ENCODE measurements around the gene RTEL1. TPM values are rescaled to one million over a fixed set of nuclear protein-coding genes. Genes with fewer than 3 reads are reported as not detected.
"Not testable (repeated sequence)": the region's sequence is repeated elsewhere in the genome, so short reads cannot be mapped to it uniquely, and the experiment has no call there.

The RTEL1 gene
- polyA plus RNA-seq, 1 of the 3 experiments (the other 2 are of a cell fraction): 9.9 TPM

- ChIA-PET POLR2A (interaction anchor here (0.6 kb wide), 1 partner anchor 63 kb away, joined by 3 read pairs; no protein-coding TSS in a partner anchor), CTCF (interaction anchor here (1.2 to 1.5 kb wide), 2 partner anchors 172 to 305 kb away, joined by 3 to 4 read pairs; no protein-coding TSS in a partner anchor)
- no peaks in the 10 kb centered on the region for H3K9me3 ChIP-seq
- no peaks in the 10 kb centered on the region for H3F3A ChIP-seq (replicated peaks; ENCODE audit: insufficient read depth)
- no peaks in the 10 kb centered on the region for H3K4me1 ChIP-seq (ENCODE audit: control insufficient read depth in 1 of 2, insufficient read depth in 2 of 2, low read depth in 1 of 2, low read length in 1 of 2)
- no peak for DNase-seq
- H3K9me2 ChIP-seq: no peaks in the 10 kb centered on the region
- H4K20me1 ChIP-seq (ENCODE audit: insufficient read depth): no peaks in the 10 kb centered on the region
- no peak overlapping the region for H3K27ac ChIP-seq (ENCODE audit: low read depth in 2 of 2, low read length in 1 of 2)
- no peak overlapping the region for H3K9ac ChIP-seq
- no peaks in the 10 kb centered on the region for H3K27me3 ChIP-seq (ENCODE audit: insufficient read depth)
- TF ChIP-seq RFX5 (IDR thresholded peaks at IDR 0.05; ENCODE audit: low read length) (no peak), USF2 (IDR thresholded peaks at IDR 0.05; ENCODE audit: borderline replicate concordance, low read depth, low read length) (no peak), IRF3 (IDR thresholded peaks at IDR 0.05; ENCODE audit: low read depth, low read length) (no peak), FOXJ3 (CRISPR knock-in tag; IDR thresholded peaks at IDR 0.05) (no peak), NFIC (IDR thresholded peaks at IDR 0.05; ENCODE audit: borderline replicate concordance) (no peak), REST (IDR thresholded peaks at IDR 0.05; ENCODE audit: low read depth, low read length) (no peak), ZBTB33 (IDR thresholded peaks at IDR 0.05; ENCODE audit: borderline replicate concordance, low read depth) (no peak), SIN3A (IDR thresholded peaks at IDR 0.05; ENCODE audit: borderline replicate concordance, low read depth, low read length) (no peak), RAD21 (IDR thresholded peaks at IDR 0.05; ENCODE audit: low read length) (no peak), GABPA (IDR thresholded peaks at IDR 0.05; ENCODE audit: low read depth) (no peak)
- peaks cover 0 to 37% of the 10 kb centered on the region in 2 experiments for H3K36me3 ChIP-seq (replicated peaks in 1 of 2; ENCODE audit: control insufficient read depth in 1 of 2, insufficient read depth in 2 of 2, low read length in 1 of 2)
- H3K79me2 ChIP-seq (ENCODE audit: insufficient read depth): 0 out of 2 replicates have a peak, but pooled peaks cover 4% of the 10 kb centered on the region
- no peak overlapping the region for H3K4me3 ChIP-seq (ENCODE audit: low read depth in 2 of 2, low read length in 1 of 2)
- no peak overlapping the region for H3K4me2 ChIP-seq
- no peak overlapping the region for H2AFZ ChIP-seq (ENCODE audit: low read depth)
- 87% methylated on average over 10 of the region's 11 CpGs for WGBS (ENCODE audit: low lambda C conversion rate)
Measured at GRCh38 chr20:63668351-63668750, 10.2 kb downstream of the RTEL1 start.

GRCh38 chr20:63671695-63672094 is 13.6 kb downstream of the RTEL1 start:
- H3K4me2 ChIP-seq; H3K79me2 ChIP-seq (ENCODE audit: insufficient read depth); H3K4me1 ChIP-seq (ENCODE audit: control insufficient read depth in 1 of 2, insufficient read depth in 2 of 2, low read depth in 1 of 2, low read length in 1 of 2); CTCF ChIA-PET; H3K9me2 ChIP-seq; H3K27me3 ChIP-seq (ENCODE audit: insufficient read depth); H4K20me1 ChIP-seq (ENCODE audit: insufficient read depth); H3K9ac ChIP-seq; H2AFZ ChIP-seq (ENCODE audit: low read depth); H3F3A ChIP-seq (replicated peaks; ENCODE audit: insufficient read depth); DNase-seq; H3K27ac ChIP-seq (ENCODE audit: low read depth in 2 of 2, low read length in 1 of 2); H3K9me3 ChIP-seq; H3K4me3 ChIP-seq (ENCODE audit: low read depth in 2 of 2, low read length in 1 of 2): not testable (repeated sequence)
- WGBS (ENCODE audit: low lambda C conversion rate): 97% methylated on average over 12 of the region's 12 CpGs
- POLR2A ChIA-PET: interaction anchor here (0.6 kb wide), 1 partner anchor 441 kb away, joined by 3 read pairs; no protein-coding TSS in a partner anchor
- peaks cover 0 to 24% of the 10 kb centered on the region in 2 experiments for H3K36me3 ChIP-seq (replicated peaks in 1 of 2; ENCODE audit: control insufficient read depth in 1 of 2, insufficient read depth in 2 of 2, low read length in 1 of 2)

Measured in SK-N-SH (cell line).